Loucy (cell line): ENCODE data around the gene SOAT2.

Source experiments
- H2AFZ ChIP-seq: fragments of 200-600 bp; sonication (generic); 2 replicates; pipeline ENCODE4 v1.6.0; 2016; ENCODE audit warnings: antibody characterized with exemption, mild to moderate bottlenecking, low read length, moderate library complexity
- H3F3A ChIP-seq: fragments of 200-600 bp; 2 replicates; pipeline ENCODE4 v1.6.0; 2016; ENCODE audit warnings: antibody characterized with exemption, low read depth, mild to moderate bottlenecking
- H3K27me3 ChIP-seq: fragments of 200-600 bp; sonication (generic); 2 replicates; pipeline ENCODE4 v1.6.1; 2014; ENCODE audit warnings: low read length, mild to moderate bottlenecking; ENCODE audit not compliant: insufficient read depth, poor library complexity, severe bottlenecking
- H3K36me3 ChIP-seq: fragments of 200-600 bp; sonication (generic); 2 replicates; pipeline ENCODE4 v1.6.1; 2016; ENCODE audit warnings: low read length; ENCODE audit not compliant: insufficient read depth
- H3K4me1 ChIP-seq: fragments of 200-600 bp; sonication (generic); 2 replicates; pipeline ENCODE4 v1.5.1; 2014; ENCODE audit warnings: low read length, mild to moderate bottlenecking; ENCODE audit not compliant: insufficient read depth, poor library complexity, severe bottlenecking
- H3K4me2 ChIP-seq: fragments of 200-600 bp; sonication (generic); 2 replicates; pipeline ENCODE4 v1.6.0; 2014; ENCODE audit warnings: antibody characterized with exemption, low read length, low read depth, mild to moderate bottlenecking; ENCODE audit not compliant: poor library complexity, severe bottlenecking
- H3K4me3 ChIP-seq: fragments of 200-600 bp; sonication (generic); 2 replicates; pipeline ENCODE4 v1.5.1; 2014; ENCODE audit warnings: low read length, mild to moderate bottlenecking, mixed read lengths; ENCODE audit not compliant: poor library complexity, severe bottlenecking
- H3K79me2 ChIP-seq: fragments of 200-600 bp; sonication (generic); 2 replicates; pipeline ENCODE4 v1.6.1; 2014; ENCODE audit warnings: low read length; ENCODE audit not compliant: insufficient read depth
- H3K9ac ChIP-seq: fragments of 200-600 bp; sonication (generic); 2 replicates; pipeline ENCODE4 v1.6.0; 2014; ENCODE audit warnings: mild to moderate bottlenecking, low read depth, low read length, moderate library complexity; ENCODE audit not compliant: poor library complexity, severe bottlenecking
- H3K9me2 ChIP-seq: fragments of 200-600 bp; sonication (generic); replicated peaks from 2 replicates; pipeline ENCODE4 v1.6.1; 2016; ENCODE audit warnings: low read depth, low read length, mixed read lengths
- H3K9me3 ChIP-seq: fragments of 200-600 bp; sonication (generic); 2 replicates; pipeline ENCODE4 v1.6.1; 2014; ENCODE audit warnings: mild to moderate bottlenecking, antibody characterized with exemption, low read length, low read depth; ENCODE audit not compliant: insufficient read depth
- H4K20me1 ChIP-seq: fragments of 200-600 bp; sonication (generic); 2 replicates; pipeline ENCODE4 v1.6.0; 2014; ENCODE audit warnings: antibody characterized with exemption, low read length, mild to moderate bottlenecking; ENCODE audit not compliant: insufficient read depth, poor library complexity, severe bottlenecking
- EZH2phosphoT487 ChIP-seq: fragments of 200-600 bp; IDR thresholded peaks from 2 replicates; pipeline ENCODE4 v1.6.1; 2018; ENCODE audit warnings: antibody characterized with exemption, mild to moderate bottlenecking, moderate library complexity, borderline replicate concordance
- TF ChIP-seq, protein P1 (sequence below): fragments of 200-600 bp; sonication (generic); conservative IDR thresholded peaks from 2 replicates; pipeline ENCODE4 v1.5.1; 2014; ENCODE audit warnings: mild to moderate bottlenecking, antibody characterized with exemption, low read length

SOAT2 gene

DNA sequence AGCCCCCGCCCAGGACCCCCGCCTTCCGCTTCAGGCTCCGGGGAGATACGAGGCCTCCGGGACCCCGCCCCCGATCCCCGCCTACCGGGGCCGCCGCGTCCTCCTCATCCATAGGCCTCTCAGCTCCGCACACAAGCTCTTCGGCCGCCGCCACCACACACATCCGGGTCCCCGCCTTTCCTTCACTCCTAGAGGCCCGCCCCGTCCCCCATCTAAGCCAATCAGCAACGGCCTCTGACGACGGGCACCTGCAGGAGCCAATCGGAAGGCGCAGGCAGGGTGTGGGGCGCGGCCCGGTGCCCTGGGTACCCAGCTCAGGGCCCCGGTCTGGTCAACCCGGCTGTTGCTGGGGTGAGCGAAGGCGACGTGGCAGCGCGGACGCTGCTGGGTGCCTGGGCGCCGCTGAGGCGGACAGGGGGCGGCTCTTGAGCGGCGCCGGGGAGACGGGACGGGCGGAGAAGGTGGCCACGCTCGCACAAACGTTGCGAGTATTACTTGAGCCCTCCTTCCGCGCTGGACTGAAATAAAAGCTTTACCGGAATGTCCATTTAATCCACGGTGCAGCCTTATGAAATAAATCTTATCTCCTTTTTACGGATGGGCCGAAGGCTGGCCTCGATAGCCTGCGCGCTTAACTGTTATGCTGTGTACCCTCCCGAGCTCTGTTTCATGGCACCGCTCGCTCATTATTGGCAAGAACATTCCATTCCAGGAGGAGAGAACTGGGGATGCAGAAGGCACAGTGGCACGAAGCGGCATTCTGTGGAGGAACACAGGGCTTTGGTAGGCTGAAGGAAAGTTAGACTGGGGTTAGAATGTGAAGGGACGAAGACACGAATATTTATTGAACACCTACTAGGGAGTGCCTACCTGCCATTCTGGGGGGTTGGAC is 23.8 kb upstream of the SOAT2 start, which contains the start of gene SPRYD3:
TSS of gene SPRYD3 (minus strand) at position 165 of the 892 bp plus-strand sequence. CDS start at position 108, 57 bp downstream.
- H4K20me1 ChIP-seq: no peaks in the 10 kb centered on the region
- no peaks in the 10 kb centered on the region for H3K9me2 ChIP-seq
- no peaks in the 10 kb centered on the region for H3K27me3 ChIP-seq
- peak within 1 kb of the TSS; percentile 91 for H2AFZ ChIP-seq
- H3K9ac ChIP-seq: peak within 1 kb of the TSS; percentile 76
- H3K4me3 ChIP-seq: peak within 1 kb of the TSS; percentile 78
- no peaks in the 10 kb centered on the region for H3K36me3 ChIP-seq
- peak within 1 kb of the TSS; percentile 97 for H3K4me2 ChIP-seq
- no peaks in the 10 kb centered on the region for H3K9me3 ChIP-seq
- no peak for TF ChIP-seq EZH2phosphoT487
- TF ChIP-seq, protein P1, sequence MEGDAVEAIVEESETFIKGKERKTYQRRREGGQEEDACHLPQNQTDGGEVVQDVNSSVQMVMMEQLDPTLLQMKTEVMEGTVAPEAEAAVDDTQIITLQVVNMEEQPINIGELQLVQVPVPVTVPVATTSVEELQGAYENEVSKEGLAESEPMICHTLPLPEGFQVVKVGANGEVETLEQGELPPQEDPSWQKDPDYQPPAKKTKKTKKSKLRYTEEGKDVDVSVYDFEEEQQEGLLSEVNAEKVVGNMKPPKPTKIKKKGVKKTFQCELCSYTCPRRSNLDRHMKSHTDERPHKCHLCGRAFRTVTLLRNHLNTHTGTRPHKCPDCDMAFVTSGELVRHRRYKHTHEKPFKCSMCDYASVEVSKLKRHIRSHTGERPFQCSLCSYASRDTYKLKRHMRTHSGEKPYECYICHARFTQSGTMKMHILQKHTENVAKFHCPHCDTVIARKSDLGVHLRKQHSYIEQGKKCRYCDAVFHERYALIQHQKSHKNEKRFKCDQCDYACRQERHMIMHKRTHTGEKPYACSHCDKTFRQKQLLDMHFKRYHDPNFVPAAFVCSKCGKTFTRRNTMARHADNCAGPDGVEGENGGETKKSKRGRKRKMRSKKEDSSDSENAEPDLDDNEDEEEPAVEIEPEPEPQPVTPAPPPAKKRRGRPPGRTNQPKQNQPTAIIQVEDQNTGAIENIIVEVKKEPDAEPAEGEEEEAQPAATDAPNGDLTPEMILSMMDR: no peak
- peaks cover 29% of the 10 kb centered on the region for H3K4me1 ChIP-seq
- peaks cover 6% of the 10 kb centered on the region; the same call in 1 of the 2 replicates for H3K79me2 ChIP-seq
- H3F3A ChIP-seq: no peaks in the 10 kb centered on the region

DNA sequence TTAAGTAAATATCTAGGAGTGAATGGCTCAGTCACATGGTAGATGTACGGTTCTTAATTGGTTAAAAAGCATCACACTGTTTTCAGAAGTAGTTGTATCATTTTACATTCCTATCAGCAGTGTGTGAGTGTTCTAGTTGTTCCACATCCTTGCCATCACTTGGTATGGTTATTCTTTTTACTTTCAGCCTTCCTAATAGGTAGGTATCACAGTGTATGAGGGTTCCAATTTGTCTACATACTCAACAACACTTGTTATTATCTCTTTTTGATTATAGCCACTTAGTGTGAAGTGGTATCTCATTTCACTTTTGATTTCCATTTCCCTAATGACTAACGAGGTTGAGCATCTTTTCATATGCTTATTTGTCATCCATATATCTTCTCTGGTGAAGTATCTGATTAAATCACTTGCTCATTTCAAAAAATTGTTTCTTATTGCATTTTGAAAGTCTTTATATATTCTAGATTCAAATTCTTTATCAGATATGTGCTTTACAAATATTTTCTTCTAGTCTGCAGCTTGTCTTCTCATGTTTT is 20.6 kb upstream of the SOAT2 start:
- H3F3A ChIP-seq: no peaks in the 10 kb centered on the region
- TF ChIP-seq, protein P1: no peak
- TF ChIP-seq EZH2phosphoT487: no peak
- H3K9me3 ChIP-seq: no peaks in the 10 kb centered on the region
- H3K79me2 ChIP-seq: peaks cover 6% of the 10 kb centered on the region; the same call in 1 of the 2 replicates
- H3K4me2 ChIP-seq: no peak overlapping the region
- no peak overlapping the region for H3K4me3 ChIP-seq
- no peaks in the 10 kb centered on the region for H3K36me3 ChIP-seq
- H4K20me1 ChIP-seq: no peaks in the 10 kb centered on the region
- H3K9ac ChIP-seq: no peak overlapping the region
- H2AFZ ChIP-seq: no peak overlapping the region
- no peaks in the 10 kb centered on the region for H3K9me2 ChIP-seq
- peaks cover 15% of the 10 kb centered on the region for H3K4me1 ChIP-seq
- no peaks in the 10 kb centered on the region for H3K27me3 ChIP-seq

DNA sequence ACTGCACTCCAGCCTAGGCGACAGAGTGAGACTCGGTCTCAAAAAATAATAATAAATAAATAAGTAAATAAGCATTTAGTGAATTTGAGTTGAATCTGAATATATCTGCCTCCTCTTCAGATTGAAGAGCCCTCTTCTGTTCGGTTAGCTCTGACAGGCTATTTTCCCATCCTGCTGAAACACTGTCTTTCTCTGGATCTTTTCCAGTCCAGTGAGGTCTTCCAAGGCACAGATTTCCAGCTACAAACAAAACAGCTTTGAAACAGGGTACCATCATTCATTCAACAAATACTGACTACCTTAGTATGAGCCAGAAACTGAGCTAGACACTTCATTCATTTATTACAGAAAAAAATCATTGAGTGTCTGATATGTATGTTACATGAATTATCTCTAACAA is 16.9 kb upstream of the SOAT2 start:
- no peaks in the 10 kb centered on the region for H3K4me1 ChIP-seq
- no peaks in the 10 kb centered on the region for H3K9me3 ChIP-seq
- no peaks in the 10 kb centered on the region for H4K20me1 ChIP-seq
- H3K27me3 ChIP-seq: no peaks in the 10 kb centered on the region
- H3K4me3 ChIP-seq: no peak overlapping the region
- H3K4me2 ChIP-seq: no peak overlapping the region
- H3K79me2 ChIP-seq: no peaks in the 10 kb centered on the region
- TF ChIP-seq, protein P1: no peak
- no peak for TF ChIP-seq EZH2phosphoT487
- H3K9me2 ChIP-seq: no peaks in the 10 kb centered on the region
- H2AFZ ChIP-seq: no peak overlapping the region
- H3F3A ChIP-seq: no peaks in the 10 kb centered on the region
- H3K36me3 ChIP-seq: no peaks in the 10 kb centered on the region
- H3K9ac ChIP-seq: no peak overlapping the region
